Choroid plexus epithelial cell (primary cell): ENCODE measurements around the gene DGKG.

Source experiments
- DNase-seq: peaks from one replicate; pipeline ENCODE4 v3.0.0-alpha.2; 2010; ENCODE audit warnings: low read depth
- H3K4me3 ChIP-seq: 2 replicates; pipeline ENCODE4 v1.5.1; 2011; ENCODE audit warnings: low read depth, mild to moderate bottlenecking, control low read depth, low read length, moderate library complexity
- TF ChIP-seq, protein P1 (sequence below): conservative IDR thresholded peaks from 2 replicates; pipeline ENCODE4 v1.5.1; 2011; ENCODE audit warnings: low read depth, mild to moderate bottlenecking, control low read depth, inconsistent platforms, low read length, moderate library complexity

Gene DGKG

DNA sequence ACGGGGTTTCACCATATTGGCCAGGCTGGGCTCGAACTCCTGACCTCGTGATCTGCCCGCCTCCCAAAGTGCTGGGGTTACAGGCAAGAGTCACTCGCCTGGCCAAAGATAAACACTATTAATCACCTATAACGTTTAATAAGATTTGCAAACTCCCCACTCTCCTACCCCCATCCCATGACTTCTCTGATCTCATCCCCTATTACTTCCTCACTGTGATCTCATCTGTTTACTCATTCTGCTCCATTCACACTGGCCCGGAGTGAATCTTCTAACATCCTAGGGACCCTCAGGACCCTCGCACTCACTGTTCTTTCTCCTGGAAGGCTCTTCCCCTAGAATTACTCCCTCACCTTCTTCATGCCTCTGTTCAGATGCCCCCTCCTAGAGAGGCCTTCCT, 78.9 kb downstream of the DGKG start:
- no peak for DNase-seq
- H3K4me3 ChIP-seq, result no peak overlapping the region
- TF ChIP-seq, protein P1, sequence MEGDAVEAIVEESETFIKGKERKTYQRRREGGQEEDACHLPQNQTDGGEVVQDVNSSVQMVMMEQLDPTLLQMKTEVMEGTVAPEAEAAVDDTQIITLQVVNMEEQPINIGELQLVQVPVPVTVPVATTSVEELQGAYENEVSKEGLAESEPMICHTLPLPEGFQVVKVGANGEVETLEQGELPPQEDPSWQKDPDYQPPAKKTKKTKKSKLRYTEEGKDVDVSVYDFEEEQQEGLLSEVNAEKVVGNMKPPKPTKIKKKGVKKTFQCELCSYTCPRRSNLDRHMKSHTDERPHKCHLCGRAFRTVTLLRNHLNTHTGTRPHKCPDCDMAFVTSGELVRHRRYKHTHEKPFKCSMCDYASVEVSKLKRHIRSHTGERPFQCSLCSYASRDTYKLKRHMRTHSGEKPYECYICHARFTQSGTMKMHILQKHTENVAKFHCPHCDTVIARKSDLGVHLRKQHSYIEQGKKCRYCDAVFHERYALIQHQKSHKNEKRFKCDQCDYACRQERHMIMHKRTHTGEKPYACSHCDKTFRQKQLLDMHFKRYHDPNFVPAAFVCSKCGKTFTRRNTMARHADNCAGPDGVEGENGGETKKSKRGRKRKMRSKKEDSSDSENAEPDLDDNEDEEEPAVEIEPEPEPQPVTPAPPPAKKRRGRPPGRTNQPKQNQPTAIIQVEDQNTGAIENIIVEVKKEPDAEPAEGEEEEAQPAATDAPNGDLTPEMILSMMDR, result no peak

DNA sequence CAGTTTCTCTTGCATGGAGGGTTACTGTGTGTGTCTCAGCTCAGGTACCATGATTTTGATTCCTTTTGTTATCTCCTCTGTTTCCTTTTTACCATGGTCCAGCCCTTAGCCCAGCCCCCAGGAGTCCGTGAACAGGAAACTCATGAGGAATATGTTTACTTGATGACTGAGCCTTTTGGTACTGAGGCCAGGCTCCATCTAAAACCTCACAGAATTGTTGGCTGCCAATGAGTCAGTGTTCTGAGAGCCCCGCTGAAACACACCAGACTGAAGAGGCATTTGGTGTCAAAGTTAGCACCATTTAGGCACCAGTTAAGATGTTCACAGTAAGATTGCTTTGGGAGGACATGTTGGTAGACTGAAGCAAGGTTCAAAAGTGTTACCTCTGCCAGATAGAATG, 80.9 kb downstream of the DGKG start:
- TF ChIP-seq, protein P1, result no peak
- H3K4me3 ChIP-seq, result no peak overlapping the region
- DNase-seq, result peak; percentile 87

DNA sequence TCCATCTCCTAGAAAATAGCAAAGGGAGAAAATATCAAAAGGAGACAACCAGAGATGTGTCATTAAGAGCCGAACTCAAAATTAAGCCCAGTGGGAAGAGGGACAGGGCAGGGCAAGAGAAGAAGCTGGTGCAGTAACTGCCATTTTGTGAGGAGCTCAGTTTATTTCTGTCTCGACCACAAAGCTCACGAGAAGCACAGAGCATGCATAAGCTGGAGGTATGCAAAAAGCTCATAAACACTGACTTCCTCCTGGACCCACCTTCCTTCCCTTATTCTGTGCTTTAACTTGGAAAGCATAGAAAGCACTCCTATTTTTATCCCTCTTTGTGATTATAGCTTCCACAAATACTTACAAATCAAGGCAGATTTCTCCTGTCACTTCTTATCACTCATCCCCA, 81.3 kb downstream of the DGKG start:
- DNase-seq, result no peak
- TF ChIP-seq, protein P1, result no peak
- H3K4me3 ChIP-seq, result no peak overlapping the region

- TF ChIP-seq, protein P1, result peak; percentile 77
- DNase-seq, result peak; percentile 87
- H3K4me3 ChIP-seq, result no peak overlapping the region
Observed at GRCh38 chr3:186277268-186277909, 84.6 kb downstream of the DGKG start.

- no peak for DNase-seq
- TF ChIP-seq, protein P1, result no peak
- H3K4me3 ChIP-seq, result no peak overlapping the region
Observed at GRCh38 chr3:186275436-186275835, 86.6 kb downstream of the DGKG start.

GRCh38 chr3:186273586-186273985, 88.4 kb downstream of the DGKG start:
- TF ChIP-seq, protein P1, result no peak
- DNase-seq, result no peak
- H3K4me3 ChIP-seq, result no peak overlapping the region

DNA sequence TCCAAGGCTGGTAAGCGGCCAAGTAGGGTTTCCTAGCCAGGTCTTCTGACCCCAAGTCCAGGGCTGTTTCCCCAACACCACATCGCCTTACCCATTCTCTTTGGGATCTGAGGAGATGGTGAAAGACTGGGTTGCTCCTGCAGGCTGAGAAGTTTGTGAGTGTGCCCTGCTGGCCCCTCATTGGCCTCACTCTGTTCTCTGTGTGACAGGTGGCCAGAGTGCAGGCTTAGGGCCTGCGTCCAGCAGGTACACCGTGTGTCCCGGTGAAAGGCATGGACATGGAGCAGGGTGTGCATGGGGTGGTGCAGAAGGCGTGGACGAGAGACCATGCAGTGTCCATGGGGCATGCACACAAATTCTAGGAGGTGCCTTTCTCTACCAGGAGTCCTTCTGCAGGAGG, 91.3 kb downstream of the DGKG start:
- no peak overlapping the region for H3K4me3 ChIP-seq
- TF ChIP-seq, protein P1, result no peak
- DNase-seq, result no peak
